Cerebellar cortex (tissue), 1 donor: Measurements from ENCODE around the gene FBLN2.
"Not testable (repeated sequence)": the region's sequence is repeated elsewhere in the genome, so short reads cannot be mapped to it uniquely, and the experiment has no call there.

Experiments used
- DNase-seq: peaks from one replicate; pipeline ENCODE4 v3.0.0-alpha.2; 2015; ENCODE audit warnings: low spot score

The FBLN2 gene

DNA sequence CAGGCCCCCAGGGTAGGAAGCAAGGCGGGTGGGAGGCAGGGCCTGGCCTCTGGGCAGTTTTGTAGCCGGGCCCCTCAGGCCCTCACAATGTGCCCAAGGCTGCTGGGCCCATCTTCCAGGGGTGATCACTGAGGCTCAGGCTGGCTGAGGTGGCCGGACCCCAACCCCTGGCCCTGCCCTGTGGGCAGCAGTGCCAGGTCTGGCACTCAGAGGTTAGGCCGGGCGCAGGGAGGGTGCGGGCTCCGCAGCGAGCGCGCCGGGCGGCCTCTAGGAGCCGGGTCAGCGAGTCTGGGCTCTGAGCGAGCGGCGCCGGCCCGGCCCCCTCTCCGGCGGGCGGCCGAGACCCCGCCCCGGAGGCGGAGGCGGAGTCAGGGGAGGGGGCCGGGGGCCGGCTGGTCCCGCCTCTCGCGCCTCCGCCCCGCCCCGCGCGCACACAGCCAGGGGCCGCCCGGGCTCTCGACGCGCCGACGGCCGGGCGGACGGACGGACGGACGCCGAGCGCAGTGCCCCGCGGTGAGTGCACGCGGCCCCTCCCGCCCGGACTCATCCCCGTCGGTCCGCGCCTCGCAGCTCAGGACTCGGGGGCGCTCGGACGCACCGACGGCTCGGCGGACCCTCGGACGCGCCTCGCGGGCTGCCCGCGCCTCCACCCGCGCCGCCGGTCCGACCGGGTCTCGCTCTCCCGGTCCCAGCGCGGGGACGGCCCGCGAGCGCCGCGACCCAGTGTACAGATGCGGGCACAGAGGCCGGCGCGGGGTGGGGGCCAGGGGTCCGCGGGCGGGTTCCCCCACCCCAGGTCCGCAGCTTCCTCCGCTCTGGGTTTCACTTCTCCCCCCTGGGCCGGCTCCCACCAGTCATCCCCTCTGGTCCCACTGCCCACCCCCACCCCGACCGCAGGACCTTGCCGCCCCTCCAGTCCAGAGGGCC is at the start of gene FBLN2:
TSS of gene FBLN2 (plus strand) at position 430 of the 927 bp plus-strand sequence. CDS start 21,231 bp downstream, outside the sequence.
- no peak for DNase-seq

DNA sequence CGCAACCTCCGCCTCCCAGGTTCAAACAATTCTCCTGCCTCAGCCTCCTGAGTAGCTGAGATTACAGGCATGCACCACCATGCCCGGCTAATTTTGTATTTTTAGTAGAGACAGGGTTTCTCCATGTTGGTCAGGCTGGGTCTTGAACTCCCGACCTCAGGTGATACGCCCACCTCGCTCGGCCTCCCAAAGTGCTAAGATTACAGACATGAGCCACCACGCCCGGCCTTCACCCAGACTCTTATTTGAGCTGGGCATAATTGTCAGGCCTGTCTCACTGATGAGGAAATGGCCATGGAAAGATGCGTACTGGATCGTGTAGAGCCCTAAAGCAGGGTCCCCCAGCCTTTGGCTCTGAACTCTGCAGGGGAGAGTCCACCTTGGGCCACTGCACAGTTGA is 49.7 kb upstream of the FBLN2 start:
- DNase-seq: not testable (repeated sequence)

DNA sequence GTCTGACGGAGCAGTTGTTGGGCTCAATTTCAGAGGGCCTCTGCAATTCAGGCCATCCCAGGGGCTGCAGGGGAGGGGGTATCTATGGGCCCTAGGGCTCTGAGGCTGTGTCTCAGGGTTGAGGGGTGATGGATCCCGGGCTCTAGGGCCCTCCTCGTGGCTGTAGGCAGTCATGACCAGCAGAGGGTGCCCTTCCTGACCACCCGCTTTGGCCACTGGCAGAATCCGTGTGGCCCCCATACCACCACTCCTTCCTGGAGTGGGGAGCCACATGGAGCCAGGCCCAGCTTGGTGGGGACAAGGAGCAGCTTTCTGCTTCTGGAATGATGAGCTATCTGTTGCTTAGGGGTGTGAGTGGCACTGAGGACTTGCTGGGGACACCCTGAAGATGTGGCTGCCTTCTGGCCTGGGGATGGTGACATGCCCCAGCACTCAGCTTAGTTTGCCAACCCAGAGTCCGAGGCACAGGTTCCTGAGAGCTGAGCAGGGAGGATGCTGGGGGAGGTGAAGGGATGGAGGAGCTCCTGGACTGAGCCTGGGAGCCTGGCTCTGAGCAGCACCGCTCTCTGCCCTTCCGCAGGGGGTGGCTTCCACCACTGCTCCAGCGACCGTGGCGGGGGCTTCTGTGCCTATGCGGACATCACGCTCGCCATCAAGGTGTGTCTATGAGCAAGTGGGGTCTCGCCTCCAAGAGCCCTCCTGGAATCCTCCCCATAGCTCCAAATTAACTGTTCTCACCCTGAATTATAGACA is 48.6 kb upstream of the FBLN2 start:
- DNase-seq: no peak

DNA sequence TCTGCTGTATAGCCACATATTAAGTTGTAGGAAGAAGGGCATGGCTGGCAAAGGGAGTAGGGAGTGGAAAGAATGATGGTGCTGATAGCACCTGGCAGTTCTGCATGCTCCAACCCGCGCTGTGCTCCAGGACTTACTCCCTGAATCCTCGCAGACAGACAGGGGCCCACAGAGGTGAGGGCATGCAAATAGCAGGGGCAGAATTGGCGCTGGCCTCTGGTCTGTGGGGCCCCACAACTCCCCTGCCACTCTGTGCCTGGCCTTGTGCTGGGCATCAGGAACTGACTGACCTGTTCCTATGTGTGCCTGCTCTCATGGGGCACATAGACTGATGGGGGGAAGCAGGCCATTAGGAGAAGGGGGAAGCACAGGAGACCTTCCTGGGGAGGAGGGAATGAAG is 47.9 kb upstream of the FBLN2 start:
- DNase-seq: no peak

DNA sequence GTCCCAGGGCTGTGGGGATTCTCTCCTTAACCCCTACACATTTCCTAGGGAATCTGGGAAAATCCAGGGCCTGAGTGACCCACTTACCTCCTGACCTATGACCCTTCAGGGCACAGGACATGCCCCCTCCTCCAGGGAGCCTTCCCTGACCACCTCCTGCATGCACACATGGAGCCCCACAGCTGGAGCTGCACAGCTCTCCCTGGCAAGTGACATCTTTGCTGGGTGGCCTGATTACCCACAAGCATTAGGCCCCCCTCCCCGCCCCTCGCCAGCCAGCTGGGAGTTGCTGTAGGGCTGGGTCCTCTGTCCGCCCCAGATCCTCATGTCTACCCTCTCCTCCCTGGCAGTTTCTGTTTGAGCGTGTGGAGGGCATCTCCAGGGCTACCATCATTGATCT is 47.4 kb upstream of the FBLN2 start:
- no peak for DNase-seq

DNA sequence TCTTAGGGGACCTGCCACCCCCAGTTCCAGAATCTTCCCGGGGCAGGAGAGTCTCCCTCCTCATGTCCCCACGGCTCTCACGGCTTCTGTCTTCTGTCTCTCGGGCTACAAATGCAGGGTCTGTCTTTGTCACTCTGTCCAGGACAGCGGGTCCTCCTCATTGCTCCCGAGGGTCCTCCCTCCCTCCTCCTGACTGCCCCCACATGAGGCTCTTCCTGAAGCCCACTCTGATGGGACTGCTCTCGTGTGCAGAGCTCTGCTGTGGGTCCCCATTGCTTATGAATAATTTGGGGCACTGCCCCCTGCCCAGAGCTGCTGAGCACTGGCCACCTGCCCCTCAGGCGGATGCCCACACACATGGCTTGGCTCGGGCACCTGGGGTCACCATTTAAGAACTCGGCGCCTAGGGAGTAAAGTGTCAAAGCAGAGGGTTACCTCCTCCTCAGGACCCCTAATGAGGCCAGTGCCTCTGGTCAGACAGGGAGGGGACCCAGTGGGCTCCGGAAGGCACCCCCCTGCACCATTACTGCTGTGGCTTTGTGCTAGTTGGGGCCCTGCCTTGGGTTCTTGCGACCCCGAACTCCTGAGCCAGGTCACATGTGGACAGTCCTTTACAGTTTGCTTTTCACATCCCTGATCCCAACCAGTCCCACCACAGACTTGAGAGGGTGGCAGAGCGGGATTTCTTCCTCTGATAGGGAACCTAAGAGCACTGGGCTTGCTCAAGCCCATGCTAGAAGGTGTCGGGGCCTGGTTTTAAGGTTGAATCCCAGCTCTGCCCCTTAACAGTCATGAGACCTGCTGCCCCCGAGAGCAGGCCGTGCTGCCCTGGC is 46.8 kb upstream of the FBLN2 start:
- no peak for DNase-seq

DNA sequence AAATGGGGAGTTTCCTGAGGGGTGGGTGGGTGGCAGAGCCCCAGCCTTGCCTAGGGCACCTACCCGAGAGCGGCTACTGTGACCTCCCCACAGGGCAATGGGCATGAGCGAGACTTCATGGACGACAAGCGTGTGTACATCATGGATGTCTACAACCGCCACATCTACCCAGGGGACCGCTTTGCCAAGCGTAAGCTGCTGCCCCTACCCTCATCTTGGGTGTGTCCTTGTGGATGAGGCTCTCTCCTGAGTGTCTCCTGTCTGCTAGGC is 46.2 kb upstream of the FBLN2 start:
- DNase-seq: no peak

DNA sequence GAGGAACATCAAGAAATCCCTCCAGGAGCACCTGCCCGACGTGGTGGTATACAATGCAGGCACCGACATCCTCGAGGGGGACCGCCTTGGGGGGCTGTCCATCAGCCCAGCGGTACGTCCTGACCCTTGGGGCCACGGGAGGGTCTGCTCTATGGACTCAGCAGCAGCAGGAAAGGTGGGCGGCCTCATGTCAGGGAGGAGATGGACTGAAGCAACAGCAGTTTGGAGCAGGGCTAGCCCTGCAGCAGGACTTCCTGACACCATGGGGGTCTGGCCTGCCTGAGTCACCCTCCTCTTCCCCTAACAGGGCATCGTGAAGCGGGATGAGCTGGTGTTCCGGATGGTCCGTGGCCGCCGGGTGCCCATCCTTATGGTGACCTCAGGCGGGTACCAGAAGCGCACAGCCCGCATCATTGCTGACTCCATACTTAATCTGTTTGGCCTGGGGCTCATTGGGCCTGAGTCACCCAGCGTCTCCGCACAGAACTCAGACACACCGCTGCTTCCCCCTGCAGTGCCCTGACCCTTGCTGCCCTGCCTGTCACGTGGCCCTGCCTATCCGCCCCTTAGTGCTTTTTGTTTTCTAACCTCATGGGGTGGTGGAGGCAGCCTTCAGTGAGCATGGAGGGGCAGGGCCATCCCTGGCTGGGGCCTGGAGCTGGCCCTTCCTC is 44.6 kb upstream of the FBLN2 start:
- no peak for DNase-seq

DNA sequence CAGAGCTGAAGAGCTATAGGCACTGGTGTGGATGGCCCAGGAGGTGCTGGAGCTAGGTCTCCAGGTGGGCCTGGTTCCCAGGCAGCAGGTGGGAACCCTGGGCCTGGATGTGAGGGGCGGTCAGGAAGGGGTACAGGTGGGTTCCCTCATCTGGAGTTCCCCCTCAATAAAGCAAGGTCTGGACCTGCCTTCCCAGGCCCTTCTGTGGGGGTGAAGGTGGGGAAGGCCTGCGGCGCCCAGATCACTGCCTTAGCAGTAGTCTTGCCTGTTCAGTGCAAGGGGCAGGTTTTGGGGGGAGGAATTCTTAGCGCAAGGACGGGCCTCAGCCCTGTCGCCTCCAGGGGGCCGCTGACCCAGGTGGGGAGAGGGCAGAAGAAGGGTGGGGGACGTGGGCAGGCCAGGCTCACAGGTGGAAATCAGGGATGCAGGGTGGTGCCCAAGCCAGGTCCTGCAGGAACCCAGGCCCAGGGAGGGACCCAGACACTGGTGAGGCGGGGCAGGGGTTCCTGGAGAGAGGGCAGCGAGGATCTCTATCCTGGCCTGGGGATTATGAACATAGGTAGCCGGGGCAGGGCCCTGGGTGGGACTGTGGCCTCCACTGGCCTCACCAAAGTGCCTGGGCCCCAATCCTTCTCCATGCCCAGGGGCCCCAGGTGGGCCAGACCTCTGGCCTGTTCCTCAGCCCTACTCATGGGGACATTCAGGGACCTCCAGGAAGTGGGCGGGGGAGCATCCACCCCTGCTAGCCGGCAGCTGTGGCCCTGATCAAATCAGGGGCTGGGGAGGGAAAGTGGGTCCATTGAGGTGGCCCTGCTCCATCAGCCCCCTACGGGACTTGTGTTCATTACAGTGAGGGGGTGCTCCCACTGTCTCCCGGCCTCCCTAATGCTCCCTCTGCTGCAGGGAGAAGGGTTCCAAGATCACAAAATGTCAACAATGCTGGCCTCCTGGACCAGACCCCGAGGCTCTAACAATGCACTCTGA is 43.5 kb upstream of the FBLN2 start:
- no peak for DNase-seq

DNA sequence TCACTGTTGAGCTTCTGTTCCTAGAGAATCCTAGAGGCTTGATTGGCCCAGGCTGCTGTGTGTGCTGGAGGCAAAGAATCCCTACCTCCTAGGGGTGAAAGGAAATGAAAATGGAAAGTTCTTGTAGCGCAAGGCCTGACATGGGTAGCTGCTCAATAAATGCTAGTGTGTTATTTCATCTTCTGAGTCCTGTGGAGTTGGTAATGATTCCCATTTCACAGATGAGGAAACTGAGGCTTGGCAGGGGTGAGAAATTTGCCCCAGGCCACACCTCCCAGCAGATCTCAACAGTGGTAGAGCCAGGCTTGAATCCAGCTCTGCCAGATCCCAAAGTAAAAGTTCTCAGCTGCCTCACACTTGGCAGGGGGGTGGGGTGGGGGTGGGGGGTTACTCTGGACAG is 42.7 kb upstream of the FBLN2 start:
- no peak for DNase-seq

DNA sequence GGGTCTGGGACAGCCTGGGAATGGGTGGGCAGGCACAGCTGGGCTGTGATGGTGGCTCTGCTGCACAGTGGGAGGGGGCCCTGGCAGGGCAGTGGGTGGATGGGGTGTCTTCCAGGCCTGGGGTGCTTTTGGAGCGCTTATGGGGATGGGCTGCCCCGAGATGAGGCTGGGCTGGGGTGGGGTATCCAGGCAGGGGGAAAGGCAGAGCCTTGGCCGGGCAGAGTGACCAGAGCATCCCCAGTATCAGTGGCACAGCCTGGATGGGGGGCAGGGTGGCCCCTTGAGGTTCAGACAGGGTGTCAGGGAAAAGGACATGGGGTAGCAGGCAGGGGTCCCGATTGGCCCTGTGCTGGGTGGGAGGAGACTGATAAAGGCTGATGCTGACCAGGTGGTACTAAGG is 42.2 kb upstream of the FBLN2 start:
- DNase-seq: no peak

DNA sequence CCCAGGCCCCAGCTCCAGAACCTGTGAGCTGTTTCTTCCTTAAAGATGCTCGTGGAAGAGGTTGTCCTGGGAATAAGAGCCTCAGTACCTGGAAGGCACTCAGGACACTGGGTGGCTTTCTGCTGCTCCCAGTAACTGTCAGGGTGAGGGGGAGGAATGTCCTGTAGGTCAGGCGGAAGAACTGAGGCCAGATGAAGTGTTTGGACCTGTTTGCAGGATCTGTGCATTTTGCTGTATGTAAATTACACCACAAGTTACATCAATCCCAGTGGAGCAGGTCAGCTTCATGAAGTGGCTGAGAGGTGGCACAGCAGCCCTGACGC is 41.7 kb upstream of the FBLN2 start:
- DNase-seq: no peak

DNA sequence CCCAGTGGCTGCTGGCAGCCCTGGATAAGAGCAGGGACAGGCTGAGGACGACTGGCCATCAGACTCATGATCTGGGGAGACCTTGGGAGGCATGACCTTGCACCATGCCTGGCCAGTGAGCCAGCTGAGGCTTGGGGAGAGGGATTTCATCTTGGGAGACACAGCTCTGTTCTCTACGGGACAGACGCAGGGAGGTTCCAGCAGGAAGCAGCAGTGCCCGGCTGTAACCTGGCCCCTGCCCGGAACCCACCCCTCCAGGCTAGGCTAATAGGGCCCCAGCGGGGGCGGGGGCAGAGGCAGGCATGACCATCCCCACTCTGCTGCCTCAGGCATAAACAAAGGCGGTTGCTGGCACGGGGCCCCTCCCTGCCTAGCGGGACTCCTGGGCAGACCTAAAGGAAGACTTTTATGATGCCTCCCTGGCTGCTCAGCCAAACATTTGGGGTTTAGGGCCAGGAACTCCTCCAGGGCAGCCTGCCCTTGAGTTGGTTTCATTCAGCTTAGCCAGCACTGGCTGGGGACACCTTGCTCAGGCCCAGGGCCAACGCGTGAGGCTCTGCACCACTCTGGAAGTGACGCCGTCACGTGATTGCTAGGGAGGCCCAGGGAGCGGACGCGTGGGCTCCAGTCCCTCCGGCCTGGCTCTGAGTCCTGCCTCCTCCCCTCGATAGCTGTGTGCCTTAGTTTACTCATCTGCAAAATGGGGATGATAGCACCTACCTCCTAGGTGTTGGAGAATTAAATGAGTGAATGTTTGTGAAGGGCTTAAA is 41.2 kb upstream of the FBLN2 start:
- DNase-seq: peak; percentile 20

DNA sequence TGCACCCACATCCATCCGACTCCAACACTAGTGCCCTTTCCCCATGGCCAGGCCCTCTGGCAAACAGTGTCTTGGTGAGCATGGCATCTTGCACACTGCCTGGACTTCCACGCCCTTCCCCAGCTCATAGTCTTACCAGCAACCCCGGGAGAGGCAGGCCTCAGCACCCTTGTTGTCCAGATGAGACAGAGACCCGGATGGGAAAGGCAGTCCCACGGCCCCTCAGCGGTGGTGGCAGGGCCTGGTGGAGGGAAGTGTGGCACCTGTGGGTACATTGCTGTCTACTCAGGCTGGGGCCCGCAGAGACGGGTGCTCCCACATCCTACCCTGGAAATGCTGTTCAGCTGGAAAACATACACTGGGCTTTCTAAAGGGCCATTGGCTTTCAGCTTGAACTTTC is 40.4 kb upstream of the FBLN2 start:
- DNase-seq: no peak

DNA sequence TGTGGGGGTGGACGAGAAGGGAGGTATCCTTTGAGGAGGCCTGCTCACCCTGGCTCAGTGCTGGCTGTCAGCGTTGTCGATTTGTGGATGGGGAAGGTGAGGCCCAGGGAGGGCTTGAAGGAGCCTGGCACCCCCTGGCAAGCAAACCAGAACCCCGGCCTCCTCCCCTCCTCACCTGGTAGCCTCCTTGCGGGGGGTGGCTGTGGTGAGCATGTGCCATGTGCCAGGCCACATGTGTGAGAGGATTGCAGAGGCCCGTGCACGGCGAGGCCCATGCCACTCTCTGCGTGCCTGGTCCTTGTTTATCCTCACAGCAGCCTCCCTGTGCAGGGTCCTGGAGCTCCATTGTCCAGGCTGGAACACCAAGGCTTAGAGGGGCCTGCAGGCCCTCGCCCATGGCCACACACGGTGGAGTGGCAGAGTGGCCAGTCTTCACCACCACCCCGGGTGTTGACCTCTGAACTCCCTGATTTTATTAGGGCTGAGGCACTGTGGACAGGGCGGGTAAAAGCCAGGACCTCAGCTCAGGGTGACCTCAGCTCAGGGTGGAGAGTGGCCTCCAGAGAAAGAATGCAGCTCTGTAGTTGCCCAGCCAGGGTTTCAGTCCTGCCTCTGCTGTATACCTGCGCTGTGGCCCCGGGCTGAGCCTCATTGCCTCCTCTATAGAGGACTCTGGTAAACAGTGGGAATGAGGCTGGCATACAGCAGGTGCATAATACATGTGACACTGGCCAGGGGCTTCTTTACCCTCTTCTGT is 39.7 kb upstream of the FBLN2 start:
- no peak for DNase-seq

DNA sequence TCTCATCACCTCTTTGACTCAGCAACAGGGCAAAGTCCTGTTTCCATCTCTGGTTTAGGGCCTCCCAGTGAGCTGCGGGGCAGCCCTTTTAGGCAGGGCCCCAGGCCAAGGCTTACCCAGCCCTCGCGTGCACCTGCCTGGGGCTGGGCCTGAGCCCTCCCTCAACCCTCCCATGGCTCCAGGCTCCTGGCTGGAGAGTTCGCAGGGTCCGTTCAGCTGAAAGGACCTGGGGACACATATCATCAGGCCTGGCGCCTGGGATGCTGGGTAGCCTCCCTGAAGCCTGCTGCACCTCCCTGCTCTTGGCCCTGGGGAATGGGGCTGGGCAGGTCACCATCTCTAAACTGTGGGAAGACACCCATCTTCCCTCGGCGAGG is 39.1 kb upstream of the FBLN2 start:
- no peak for DNase-seq

DNA sequence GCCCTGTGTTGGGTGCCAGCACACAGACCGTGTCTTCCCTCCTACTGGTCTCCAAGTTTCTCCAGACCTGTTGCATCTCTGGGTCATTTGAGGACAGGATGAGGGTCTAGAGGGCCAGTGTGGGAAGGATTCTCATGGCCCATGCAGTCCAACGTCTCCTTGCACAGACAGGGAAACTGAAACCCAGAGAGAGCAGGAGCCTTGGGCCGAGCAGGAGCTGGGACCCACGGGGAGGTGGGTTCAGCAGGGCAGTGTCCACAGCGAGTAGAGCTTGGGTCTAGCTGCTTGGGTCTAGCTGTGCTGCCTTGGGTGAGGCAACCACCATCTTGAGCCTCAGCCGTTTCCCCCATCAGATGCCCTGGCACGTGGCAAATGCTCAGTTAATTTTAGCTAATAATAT is 36.5 kb upstream of the FBLN2 start:
- DNase-seq: no peak

DNA sequence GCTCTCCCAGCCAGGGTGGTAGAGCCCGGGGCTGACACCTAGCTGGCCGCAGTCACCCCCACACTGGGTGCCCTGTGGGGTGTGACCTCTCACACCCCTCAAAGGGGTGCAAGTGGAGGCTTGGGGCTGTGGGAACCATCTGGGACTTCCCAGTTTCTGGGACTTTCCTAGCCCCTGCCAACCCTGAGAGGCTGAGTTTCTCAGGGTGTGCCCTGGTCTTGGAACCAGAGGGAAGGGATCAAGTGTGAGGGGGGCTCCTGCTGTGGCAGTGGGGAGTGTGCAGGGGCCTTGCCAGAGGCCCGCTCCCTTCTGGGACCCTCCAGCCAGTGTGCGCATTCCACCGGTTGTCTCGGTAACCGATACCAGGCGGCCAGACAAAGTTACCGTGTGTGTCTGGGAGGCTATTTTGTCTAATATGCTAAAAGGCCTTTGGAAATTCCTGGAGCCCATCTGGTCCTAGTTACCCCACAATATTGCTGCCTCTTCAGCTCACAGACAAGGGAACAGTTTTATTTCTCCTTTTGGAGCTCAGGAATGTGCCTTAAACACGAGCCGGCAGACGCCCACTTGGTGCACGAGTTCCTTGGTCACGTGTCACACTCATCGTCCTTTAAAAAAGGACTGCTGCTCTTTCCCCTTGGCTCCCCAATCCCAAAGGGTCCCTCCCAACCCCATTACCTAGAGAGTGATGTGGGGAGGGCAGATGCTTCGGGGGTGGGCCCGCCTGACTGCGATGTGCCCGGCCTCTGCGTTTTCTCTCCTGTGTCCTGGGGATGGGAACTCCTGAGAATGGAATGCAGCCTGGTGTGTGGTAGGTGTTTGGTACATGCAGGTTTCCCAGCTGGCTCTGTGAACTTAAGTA is 35.6 kb upstream of the FBLN2 start:
- DNase-seq: no peak
